HG03558 (cell line): ENCODE data around the gene SNAP91.
"Not testable (repeated sequence)": the region's sequence is repeated elsewhere in the genome, so short reads cannot be mapped to it uniquely, and the experiment has no call there.

Experiments used
- ATAC-seq: cut with Tn5 transposase; IDR thresholded peaks from one replicate; pipeline ENCODE4 v1.9.1; 2021; ENCODE audit warnings: moderate number of reproducible peaks; ENCODE audit not compliant: unreplicated experiment; ENCODE audit errors: extremely low read depth

SNAP91 gene

DNA sequence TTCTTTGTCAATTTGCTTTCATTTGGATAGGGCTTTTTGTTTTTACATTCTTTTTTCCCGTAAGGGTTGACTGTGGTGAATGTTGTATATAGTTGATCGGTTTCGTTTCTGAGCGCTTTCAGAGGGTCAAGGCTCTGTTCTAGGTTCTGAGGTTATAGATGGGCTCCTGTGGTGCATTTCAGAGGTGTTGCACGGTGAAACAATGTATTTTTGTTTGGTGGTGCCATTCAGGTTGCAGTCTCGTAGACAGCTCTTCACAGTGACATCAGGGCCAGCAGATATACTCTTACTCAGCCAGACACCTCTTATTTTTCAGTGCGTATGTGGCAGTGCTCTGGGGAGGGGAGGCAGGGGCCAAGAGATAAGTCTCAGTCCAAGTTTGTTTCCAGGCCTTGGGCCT is 72.1 kb downstream of the SNAP91 start:
- no peak for ATAC-seq

DNA sequence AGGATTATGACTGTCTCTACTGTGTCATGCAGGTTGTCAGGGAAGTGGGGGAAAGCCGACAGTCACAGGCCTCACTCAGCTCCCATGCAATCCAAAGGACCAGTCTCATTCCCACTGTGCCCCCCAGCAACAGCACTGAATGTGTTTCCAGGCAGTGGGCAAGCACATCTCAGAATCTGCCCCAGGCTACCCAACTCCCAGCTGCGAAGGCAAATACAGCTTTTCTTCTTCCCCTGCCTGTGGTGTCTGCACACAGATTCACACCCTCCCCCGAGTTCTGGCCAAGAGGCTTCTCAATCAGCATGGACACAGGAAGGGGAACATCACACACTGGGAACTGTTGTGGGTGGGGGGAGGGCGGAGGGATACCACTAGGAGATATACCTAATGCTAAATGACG is 75.3 kb downstream of the SNAP91 start:
- no peak for ATAC-seq

DNA sequence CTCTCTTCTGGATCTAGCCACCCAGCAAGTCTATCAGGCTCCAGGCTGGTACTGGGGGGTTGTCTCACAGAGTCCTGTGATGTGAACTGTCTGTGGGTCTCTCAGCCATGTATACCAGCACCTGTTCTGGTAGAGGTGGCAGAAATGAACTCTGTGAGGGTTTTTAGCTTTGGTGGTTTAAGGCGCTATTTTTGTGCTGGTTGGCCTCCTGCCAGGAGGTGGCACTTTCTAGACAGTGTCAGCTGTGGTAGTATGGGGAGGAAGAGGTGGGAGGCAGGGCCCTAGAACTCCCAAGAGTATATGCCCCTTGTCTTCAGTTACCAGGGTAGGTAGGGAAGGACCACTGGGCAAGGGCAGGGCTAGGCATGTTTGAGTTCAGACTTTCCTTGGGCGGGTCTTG is 75.8 kb downstream of the SNAP91 start:
- no peak for ATAC-seq

DNA sequence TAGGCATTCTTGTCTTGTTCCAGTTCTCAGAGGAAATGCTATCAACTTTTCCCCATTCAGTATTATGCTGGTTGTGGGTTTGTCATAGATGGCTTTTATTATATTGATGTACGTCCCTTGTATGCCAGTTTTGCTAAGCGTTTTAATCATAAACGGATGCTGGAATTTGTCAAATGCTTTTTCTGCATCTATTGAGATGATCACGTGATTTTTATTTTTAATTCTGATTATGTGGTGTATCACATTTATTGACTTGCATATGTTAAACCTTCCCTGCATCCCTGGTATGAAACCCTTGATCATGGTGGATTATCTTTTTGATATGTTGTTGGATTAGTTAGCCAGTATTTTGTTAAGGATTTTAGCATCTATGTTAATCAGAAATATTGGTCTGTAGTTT is 79.0 kb downstream of the SNAP91 start:
- not testable (repeated sequence) for ATAC-seq

DNA sequence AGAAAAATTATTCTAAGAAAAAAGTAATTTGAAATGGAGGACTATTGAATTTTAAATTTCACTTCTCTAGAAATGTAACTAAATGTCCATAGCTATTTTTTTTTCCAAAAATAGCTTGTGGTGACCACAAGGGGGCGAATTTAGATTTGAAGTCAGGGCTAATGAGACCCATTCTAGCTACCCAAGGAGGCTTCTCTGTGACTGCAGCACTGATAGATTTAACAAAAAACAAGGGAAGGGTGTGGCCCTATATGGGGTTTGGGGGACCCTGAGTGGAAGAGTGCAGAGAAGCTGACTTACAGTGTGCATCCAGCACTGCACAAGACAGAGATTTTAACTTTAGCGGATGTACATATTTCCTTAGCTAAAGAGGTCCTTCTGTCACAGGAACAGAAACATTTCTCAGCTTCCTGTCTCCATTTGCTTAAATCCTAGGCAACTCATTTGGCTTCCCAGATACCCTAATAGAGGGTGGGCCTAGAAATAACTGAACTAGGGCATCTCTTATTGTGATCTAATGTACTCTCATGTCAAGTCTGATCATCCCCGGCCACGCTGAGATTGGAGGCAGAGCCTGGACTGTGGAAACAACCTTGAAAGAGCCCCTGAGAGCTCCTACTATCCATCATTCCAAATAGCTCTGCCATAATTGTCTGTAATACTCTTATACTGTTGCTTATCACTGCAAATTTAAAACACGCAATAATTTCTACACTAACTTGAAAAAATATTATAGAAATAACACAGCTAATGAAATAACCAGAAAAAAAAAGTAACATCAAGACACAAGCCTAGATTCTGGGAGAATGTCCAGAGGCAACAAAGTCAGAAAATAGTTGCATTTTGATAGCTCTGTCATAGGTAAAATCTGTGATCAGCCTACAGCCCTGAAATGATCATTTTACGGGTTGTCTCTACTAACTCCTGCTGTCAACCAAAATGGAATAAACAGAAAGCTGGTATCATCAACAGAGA is 93.6 kb downstream of the SNAP91 start:
- no peak for ATAC-seq

DNA sequence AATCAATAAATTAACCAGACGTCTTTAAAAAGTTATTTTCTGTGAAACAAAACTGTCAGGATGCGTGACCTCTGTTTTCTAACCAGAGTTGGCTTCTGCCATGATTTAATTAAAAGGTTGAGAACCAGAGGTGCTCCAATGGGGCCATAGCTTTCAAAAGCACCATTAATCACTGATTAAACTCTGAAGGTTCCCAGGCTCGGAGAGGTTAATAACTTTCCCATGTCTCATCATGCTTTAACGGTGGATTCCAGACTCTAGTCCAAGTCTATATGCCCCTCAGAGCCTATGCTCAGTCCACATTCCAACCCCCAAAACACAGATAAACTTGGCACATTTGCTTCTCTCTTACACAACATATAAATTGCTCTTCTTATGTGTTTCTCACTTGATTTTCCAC is 95.5 kb downstream of the SNAP91 start:
- no peak for ATAC-seq

DNA sequence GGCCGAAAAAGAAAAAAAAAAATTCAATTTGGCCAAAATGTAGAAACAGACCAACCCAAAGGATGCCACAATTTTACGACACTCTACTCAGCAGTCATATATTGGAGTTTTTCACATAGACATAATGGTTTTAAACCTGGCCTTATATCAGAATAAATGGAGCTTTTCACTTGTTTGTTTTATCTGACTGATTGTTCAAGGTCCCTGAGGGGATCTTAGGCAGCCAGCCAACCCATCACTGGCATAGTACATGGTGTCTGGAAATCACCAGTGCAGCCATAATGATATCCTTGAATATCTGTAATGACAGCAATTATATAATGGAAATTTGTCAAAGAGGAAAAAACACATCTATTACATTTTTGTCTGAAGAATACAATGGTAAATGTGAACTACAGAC is 99.7 kb downstream of the SNAP91 start:
- no peak for ATAC-seq

DNA sequence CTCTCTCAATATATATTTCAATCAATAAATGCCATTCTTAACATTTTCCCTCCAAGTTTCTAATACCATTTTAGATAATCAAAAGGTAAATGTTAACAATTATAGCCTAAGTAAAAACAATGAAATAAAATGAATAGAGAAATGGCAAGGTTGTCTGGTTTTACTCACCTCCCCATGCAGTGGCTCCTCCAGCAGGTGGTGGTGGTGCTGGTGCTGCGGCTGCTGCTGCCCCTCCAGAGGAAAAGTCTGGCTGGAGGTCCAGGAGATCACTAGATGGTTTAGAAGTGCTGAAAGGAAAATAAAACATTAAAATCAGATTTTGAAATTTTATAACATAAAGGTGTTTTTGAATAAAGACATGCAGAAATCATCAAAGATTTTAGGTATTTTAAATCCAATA is 103.4 kb downstream of the SNAP91 start:
- ATAC-seq: no peak

DNA sequence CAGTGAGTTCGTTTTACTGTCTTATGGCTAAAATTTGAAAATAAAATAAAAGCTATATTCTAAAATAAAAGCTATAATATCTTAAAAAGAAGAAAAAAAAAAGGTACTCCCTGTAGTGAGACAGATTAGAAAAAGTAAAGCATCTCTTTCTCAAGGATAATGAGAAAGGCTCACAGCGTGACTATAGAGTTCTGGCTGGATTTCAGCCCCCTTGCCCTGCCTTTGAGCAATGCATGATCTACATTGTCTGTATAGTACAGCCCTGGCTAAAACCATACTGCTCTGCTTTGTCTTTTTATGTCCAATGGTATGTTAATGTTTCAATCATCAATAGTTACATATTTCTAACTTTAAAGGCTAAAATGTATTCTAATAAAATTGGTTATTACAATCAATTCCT is 105.3 kb downstream of the SNAP91 start:
- no peak for ATAC-seq

DNA sequence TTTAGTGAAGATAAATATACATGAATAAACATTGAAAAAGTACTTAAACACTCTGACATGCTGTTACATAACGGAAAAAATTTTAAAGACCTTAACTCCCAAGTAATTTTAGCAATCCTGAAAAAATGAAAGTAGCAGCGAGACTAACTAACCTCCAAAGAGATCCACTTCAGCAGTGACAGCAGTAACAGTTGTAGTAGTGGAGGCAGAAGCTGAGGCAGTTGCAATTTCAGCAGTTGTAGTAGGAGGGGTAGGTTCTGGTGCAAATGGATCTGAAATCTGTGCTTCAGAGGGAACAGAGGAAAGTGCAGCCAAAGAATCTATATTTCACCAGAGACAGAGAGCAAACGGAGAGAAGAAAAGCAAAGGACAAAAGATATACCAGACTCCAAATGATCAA is 107.8 kb downstream of the SNAP91 start:
- no peak for ATAC-seq

DNA sequence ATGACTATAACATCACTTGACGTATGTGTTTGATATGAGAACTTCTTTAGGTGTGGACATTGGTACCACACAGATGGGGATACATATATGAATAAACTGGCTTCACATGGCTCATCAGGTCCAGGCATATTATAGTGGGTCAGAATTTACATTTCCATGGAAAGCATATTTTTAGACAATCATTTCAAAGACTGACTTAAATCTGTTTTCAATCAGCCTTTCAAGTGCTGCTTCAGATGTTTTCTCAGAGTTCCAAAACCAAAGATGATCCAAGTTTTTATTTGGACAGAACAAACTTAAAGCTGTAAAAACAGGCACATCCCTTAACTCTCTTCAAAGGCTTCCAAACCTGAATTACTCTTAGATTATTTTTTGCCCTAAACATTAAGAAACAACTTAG is 108.4 kb downstream of the SNAP91 start:
- ATAC-seq: no peak

DNA sequence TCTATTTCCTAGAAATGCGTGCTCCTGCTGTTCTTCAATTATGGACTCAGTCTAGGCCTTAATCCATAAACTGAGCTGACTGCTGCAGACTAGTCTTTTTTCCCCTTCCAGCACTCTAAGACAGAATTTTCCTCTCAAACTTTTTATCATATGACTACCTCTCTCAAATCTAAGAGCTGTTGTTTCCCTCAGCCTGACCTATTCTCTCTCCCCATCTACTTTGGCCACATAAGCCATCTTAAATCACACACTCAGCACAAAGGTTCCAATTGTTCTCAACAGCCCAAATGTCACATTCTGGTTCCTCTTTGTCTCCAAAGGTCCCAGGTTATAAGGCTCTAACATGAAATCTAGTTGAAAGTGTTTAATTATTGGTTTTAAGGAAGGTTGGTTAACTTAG is 111.4 kb downstream of the SNAP91 start:
- ATAC-seq: no peak

DNA sequence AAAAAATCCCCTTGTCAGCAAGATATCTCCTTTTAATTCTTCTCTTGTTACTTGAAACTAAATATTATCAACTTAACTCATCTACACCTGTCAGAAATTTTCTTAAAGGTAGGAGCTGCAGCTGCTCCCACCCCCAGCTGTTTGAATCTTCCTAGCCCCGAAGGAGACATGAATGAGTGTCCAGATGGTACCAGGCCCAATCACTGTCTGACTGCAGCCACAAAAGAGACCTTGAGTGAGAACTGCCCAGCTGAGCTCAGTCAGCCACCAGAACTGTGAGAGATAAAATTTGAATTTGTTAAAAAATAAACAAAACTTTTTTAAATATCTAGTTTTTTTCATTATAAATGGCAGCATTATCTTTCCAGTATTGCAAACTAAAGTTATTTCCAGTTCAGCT is 111.8 kb downstream of the SNAP91 start:
- ATAC-seq: no peak

DNA sequence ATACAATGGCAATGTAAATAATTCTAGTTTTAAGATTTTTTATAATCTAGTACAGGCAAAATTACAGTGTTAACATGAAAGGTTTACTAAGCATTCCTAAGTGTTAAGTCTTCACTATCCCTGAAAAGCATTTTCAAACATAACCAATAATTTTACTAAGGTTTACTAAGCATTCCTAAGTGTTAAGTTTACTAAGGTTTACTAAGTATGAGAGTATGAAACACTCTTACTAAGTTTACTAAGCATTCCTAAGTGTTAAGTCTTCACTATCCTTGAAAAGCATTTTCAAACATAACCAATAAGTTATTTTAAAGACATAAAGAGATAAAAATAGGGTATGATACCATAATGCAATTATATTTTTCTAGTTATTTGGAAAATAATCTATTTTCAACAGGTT is 114.0 kb downstream of the SNAP91 start:
- no peak for ATAC-seq

DNA sequence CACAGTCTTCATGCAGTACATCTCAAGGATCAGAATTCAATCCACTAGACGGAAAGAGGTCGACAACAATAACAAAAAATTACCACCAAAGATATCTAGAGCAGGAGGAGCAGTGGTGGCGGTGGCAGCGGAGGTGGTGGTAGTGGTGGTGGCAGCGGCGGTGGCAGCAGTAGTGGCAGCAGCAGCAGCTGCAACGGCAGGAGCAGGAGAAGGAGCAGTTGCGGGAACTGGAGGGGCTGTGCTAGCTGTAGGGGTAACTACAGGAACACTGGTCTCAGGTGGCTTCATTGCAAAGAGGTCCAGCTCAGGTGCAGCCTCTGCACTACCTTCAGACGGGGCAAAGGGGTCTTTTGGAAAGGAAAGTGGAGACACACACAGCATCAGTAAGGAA is 115.5 kb downstream of the SNAP91 start:
- no peak for ATAC-seq

DNA sequence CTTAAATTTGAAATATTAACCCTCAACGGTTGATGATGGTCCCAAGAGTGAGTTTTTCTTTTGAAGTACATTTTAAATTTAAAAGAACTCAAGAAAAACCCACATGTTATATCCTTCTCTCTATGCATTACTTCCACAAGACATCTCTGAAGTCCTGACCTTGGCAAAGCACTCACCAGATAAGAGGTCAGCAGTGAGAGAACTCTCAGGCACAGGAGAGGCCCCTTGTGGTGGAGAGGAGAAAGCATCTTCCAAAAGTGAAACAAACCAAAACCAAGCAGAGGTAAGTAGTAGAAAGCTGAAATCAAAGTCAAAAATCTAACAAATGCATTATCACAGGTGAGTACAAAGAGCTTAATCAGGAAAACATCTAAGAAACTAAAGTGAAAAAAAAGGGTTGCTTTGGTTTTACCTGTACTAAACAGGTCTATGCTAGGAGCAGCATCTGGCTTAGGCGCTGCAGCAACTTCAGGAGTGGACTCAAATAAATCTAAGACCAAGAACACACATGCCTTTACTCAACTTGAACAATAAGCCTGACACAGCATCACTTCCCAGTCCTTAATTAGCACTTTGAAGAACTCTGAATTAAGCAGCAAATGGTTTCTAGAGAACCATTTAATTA is 116.0 kb downstream of the SNAP91 start:
- peak; percentile 98 for ATAC-seq

DNA sequence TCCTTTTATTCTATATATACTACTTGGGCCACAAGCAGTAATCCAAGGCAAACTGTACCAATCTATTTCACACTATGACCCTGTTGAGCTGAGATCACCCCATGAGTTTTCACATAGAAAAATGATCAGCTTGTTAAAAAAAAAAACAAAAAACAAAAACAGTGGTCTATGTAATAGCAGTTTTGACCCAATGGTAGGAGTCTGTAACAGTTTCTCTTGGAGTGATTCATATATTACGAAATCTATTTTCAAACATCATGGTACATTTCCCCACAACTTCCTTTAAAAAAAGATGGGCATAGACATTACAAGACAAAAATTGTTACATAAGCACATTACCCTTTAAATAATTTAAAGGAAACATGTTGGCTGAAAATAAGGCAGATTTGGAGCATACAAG is 118.5 kb downstream of the SNAP91 start:
- no peak for ATAC-seq

DNA sequence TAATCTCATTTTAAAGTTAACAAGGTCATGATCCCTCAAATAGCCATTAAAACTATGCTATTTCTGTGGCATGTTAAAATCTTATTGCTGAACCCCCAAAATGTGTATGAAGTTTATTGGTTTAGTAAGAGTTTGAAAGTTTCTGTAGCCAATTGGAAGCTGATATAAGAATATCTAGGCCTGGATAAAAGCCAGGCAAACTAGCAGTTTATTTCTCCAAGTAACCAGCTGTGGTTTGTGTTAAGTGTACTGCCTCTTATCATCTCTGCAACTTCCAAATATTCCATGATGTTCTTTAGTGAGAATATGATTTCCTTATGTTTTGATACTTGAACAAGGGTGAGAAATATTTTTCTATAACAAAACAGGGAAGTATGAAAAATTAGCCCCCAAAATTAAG is 119.8 kb downstream of the SNAP91 start:
- no peak for ATAC-seq

DNA sequence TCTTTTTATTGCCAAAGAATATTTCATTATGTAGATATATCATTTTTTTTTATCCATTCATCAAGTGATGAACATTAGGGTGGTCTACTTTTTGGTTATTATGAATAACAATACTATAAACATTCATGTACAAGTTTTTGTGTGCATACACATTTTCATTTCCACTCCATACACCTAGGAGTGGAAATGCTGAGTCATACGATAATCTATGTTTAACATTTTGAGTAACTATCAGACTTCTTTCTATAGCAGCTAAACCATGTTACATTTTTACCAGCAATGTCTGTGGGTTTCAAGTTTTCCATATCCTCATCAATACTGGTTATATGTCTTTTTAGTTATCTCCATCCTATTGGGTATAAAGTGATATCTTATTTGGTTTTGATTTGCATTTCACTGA is 130.8 kb downstream of the SNAP91 start:
- ATAC-seq: no peak

DNA sequence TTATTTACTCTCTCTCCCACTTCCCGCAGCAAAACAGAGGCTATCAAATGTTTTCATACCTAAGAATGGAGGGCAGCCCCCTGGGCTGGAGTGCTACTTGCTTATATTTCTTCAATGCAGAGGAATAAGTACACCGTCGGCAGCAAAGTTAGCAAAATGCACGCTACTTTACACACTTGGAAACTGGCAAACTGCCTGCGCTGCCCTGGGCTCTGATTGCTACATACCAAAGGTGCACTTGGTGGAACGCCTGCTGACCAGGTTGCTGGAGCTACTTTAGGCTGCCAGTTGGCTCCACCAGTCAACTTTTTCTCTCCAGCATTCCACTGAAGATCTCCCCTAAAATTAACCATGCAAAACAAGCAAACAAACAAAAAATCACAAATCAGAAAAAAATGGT is 134.1 kb downstream of the SNAP91 start:
- no peak for ATAC-seq

DNA sequence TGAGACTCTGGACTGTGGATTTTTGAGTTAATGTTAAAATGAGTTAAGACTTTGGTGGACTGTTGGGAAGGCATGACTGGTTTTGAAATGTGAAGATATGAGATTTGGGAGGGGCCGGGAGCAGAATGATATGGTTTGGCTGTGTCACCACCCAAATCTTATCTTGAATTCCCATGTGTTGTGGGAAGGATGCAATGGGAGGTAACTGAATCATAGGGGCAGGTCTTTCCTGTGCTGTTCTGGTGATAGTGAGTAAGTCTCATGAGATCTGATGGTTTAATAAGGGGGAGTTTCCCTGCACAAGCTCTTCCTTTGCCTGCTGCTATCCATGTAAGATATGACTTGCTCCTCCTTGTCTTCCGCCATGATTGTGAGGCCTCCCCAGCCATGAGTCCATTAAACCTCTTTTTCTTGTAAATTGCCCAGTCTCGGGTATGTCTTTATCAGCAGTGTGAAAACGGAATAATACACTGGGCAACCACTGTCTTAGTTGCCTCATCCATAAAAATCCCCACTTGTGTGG is 137.2 kb downstream of the SNAP91 start:
- not testable (repeated sequence) for ATAC-seq

DNA sequence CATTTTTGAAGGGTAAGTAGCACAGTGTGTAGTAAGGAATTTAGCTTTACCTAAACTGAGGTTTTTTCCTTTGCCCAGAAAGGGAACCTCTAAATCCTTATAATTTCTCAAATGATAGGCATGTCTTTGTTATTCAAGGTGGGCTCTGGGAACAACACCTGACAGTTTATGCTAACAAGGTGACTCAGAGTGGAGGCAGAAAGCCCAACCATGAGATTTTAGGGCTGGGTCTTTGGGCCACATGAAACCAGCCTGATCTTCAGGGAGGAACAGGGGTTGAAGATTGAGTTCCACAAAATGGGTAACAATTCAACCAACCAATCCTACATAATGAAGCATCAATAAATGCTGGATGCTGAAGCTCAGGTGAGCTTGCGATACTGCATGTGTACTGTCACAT is 149.9 kb downstream of the SNAP91 start:
- ATAC-seq: no peak
